ENCODE measurements around the gene RTTN.
"Not testable (repeated sequence)": the region's sequence is repeated elsewhere in the genome, so short reads cannot be mapped to it uniquely, and the experiment has no call there.

RTTN gene

GRCh38 chr18:70022636-70023035, 182.9 kb downstream of the RTTN start:
- DNase-seq: no peak

DNA sequence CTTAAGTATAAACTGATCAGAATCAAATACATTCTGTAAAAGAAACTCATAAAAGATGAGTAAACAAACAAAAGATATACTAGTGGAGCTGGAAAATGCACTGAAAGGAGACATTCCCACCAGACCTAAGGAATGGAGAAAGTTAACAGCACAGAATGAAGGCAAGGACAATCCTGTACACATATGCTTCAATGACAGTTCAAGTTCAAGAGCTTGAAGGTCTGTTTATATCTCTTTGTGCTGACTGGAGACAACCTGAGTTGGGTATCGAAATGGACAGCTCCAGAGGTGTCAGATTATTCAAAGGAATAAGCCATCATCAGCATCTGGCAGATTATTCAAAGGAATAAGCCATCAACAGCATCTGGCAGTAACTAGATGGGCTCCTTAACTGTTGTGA, 184.0 kb downstream of the RTTN start:
- DNase-seq: no peak

GRCh38 chr18:70021043-70021442, 184.4 kb downstream of the RTTN start:
- no peak for DNase-seq

- no peak for DNase-seq
Observed at GRCh38 chr18:70019991-70020390, 185.5 kb downstream of the RTTN start.

DNA sequence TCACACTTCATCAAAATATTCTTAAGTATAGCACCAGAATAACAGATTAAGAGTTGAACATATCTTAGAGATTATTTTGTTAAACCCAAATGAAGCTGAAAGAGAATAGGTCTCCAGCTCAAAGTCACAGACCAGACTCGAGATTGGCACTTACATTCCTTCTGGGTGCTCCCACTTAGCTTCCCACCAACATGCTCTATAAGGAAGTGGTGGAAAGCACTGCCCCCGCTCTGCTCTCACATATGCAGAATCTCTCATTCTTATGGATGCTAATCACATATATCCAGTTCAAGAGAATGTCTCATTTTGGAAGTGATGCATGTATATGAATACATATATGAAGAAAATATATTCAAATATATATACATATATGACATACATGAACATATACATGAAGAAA, 186.4 kb downstream of the RTTN start:
- DNase-seq: no peak

GRCh38 chr18:70015127-70015526, 190.4 kb downstream of the RTTN start:
- DNase-seq: no peak

DNA sequence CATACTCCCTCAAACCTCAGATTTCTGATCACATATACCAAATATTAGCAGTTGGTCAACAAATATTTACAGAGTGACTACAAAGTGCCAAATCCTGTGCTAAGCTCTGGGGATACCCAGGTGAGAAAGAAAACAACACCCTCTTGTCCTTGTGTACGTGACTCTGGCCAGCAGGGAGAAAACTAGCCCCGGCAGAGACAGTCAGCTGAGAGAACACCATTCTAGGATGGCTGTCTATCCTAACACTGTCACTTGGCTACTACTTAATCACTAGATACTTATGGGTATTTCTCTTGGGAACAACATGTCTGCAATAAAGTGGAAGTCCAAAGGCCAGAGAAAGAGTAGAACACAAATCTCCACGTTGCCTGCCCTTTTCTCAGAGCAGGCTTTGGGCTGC, 199.9 kb downstream of the RTTN start:
- no peak for DNase-seq

- no peak for DNase-seq
Observed at GRCh38 chr18:70004696-70005095, 200.8 kb downstream of the RTTN start.

GRCh38 chr18:69999656-70000055, 205.8 kb downstream of the RTTN start:
- no peak for DNase-seq

DNA sequence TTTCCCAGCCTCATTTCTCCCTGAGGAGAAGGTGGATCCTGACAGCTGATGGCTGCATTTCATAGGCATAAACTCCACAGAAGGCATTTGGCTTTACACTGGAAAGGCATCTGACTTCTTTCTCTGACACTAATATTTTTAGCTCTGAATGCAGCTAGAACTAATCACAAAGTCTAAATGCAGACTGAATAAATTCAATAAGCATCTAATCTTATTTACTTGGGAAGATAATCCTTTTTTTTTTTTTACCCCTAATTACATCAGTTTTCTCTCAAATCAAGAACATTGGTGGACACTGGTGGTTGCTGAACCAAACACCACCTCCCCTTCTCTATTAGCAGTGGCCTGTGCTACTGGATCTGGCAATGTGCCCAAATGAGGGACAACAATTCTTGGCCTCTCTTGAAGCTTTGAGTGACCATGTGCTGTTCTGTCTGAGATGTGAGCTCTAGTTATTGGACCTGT, 206.9 kb downstream of the RTTN start:
- no peak for DNase-seq

DNA sequence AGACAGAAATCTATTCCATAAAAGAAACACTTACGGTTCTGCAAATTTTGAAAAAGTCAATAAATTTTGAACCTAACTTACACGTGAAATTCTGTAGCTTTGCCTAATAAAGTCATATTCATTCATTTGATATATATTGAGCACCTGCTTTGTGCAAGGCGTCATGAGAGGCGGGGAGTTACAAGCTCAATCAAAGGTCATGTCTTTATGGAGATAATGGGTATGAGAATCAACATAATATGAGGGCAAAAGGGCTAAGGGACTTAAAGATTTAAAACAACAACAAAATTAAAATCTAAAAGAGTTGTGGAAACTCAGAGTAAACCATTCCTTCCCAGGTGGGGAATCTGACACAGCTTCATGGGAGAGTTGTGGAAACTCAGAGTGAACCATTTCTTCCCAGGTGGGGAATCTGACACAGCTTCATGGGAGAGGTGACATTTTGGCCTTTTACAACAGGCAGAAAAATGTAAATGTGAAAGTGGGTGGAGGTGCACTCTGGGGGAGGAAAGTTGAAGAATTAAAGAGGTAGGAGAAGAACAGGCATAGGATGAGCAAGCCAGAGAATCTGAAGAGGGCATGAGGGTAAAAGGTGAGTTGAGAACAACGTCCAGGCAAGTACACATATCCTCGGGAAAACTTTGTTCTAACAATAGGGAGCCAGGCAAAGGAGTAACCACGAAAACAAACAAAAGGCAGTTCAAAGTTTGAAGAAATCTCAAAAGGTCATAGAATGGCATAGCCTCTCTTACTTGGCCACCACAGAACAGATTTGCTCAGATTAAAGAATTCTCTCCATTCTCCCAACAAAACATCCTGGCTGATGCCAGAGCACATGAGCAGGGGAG, 208.3 kb downstream of the RTTN start:
- no peak for DNase-seq

DNA sequence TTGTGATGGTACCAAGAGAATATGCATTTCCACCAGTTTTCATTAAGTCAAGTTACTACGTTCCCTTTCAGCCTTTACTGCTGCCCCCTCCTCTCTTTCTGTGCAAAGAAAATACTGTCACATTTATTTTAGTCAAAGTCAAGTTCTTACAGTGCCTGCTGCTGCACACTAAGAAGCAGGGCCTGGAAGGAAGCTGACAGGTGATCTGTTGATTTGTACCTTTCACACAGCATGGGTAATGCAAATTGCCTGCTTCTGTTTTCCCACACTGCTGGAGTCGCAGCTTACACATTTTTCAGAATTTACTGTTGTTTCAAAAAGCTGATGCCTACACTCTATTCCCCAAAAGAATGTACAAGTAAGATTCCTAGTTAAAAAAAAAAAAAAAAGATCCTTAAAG, 209.1 kb downstream of the RTTN start:
- DNase-seq: no peak

- DNase-seq: no peak
Observed at GRCh38 chr18:69995774-69996173, 209.7 kb downstream of the RTTN start.

- DNase-seq: no peak
Observed at GRCh38 chr18:69992776-69993175, 212.7 kb downstream of the RTTN start.

GRCh38 chr18:69987870-69988269, 217.6 kb downstream of the RTTN start:
- no peak for DNase-seq

- no peak for DNase-seq
Observed at GRCh38 chr18:69985239-69985638, 220.2 kb downstream of the RTTN start.

DNA sequence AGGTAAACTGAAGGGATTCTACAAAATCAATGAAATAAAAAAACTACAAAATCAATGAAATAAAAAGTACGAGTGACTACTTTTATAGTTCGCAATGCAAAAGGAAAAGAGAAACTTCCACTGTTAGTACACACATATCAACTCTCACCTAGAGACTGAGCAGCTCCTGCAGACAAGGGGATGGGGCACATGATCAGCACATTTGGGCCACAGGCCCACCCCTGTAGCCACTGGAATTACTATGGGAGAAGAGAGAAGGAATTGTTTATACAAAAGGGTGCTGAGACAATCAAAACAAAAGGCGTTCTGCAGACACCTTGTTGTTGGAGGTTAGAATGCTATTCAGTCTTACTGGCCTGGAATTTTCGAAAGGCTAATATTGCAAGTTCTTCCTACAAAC, 223.1 kb downstream of the RTTN start:
- no peak for DNase-seq

DNA sequence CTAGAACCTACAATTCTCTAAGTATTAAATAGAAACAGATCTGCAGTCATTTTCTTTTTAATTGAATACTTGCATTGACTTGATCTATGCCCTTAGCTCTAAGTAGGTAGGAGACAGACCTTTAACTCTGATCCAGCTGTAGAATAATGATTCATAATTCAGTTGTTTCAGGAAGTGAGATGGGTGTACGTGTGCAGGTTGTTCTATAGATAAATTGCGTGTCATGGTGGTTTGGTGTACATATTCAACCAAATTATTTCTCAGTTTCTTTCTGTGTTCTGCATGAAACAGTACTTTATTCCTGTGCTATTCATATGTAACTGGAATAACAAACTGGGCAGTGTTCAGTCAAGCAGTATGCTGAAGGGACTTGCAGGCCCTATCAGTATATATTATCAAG, 223.5 kb downstream of the RTTN start:
- DNase-seq: no peak

DNA sequence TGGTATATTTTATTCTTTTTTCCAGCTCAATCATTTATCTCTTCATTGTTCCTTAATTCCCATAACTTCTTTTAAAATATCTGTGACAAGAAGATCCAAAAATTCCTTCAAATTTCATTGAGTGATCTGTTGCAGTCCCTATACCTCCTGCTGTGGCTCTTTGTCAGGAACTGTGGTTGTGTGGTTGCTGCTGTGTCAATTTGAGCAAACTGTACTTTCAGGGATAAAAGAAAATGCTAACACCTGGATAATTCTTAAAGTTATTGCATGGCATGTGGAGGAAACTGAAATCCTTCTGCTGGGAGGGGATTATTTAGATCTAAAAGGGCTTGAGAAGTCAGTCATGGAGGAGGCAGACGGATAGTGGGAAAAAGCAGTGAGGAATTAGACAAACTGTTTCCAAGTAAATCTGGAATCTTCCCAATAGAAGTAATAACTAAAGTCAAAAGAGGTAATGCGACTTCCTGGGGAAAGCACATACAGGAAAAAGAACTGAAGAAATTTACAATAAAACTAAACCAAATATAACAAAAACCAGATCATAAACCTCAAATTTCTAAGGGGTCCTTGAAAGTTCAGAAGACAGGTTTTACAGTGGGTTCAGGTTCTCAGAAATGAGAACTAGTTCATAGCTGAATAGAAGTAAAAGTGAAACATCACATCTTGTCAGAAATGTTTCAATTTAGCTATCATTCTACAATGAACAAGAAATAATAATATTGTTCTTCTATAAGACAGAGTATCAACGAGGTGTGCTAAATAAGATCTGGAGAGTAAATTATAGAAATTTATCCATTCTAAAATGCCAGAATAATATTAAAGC, 224.3 kb downstream of the RTTN start:
- no peak for DNase-seq

GRCh38 chr18:69980509-69980908, 225.0 kb downstream of the RTTN start:
- DNase-seq: no peak

GRCh38 chr18:69978732-69979715, 226.5 kb downstream of the RTTN start:
- no peak for DNase-seq

- not testable (repeated sequence) for DNase-seq
Observed at GRCh38 chr18:69975294-69975693, 230.2 kb downstream of the RTTN start.

GRCh38 chr18:69974365-69974764, 231.1 kb downstream of the RTTN start:
- no peak for DNase-seq
